Activated CD8-positive, alpha-beta memory T cell treated with anti-CD3 and anti-CD28 coated beads, Interleukin-2, amount 10 ng/mL, durations not matched to agents 7 days and 5 days (primary cell): ENCODE data around the gene TMEM219. TPM values are rescaled to one million over a fixed set of nuclear protein-coding genes. Genes with fewer than 3 reads are reported as not detected.
A peak's percentile ranks its signal among the peaks of the same experiment; 100 is the strongest.

Experiments
- ATAC-seq: fragments of 150-1000 bp; cut with Tn5 transposase; one replicate; pipeline ENCODE4 v1.10.0; 2021; ENCODE audit warnings: moderate library complexity
- CTCF ChIA-PET: fragments of 350-600 bp; sonication (Branson Sonifier 250); formaldehyde crosslinking; loops from one replicate; lab custom pipeline; 2021; ENCODE audit warnings: antibody characterized with exemption; lab: Charles Lee
- DNase-seq: peaks from one replicate; pipeline ENCODE4 v3.0.0-alpha.2; 2020
- H3K27ac Mint-ChIP-seq: one replicate; pipeline ENCODE4 v1.8.0; 2021; ENCODE audit warnings: mild to moderate bottlenecking, mixed read lengths
- H3K27me3 Mint-ChIP-seq: one replicate; pipeline ENCODE4 v1.8.0; 2021; ENCODE audit warnings: mixed read lengths
- H3K36me3 Mint-ChIP-seq: one replicate; pipeline ENCODE4 v1.8.0; 2021; ENCODE audit warnings: mild to moderate bottlenecking, mixed read lengths
- H3K4me1 Mint-ChIP-seq: one replicate; pipeline ENCODE4 v1.8.0; 2021; ENCODE audit warnings: mixed read lengths
- H3K4me3 Mint-ChIP-seq: one replicate; pipeline ENCODE4 v1.8.0; 2021; ENCODE audit warnings: mild to moderate bottlenecking, moderate library complexity, mixed read lengths
- H3K9me3 Mint-ChIP-seq: one replicate; pipeline ENCODE4 v1.8.0; 2022; ENCODE audit warnings: low read depth, mixed read lengths
- total RNA-seq, 2 experiments: library from RNA; stranded (reverse); gene quantifications; one replicate each; pipeline ENCODE4 v1.2.3, GENCODE V29; 2021

Gene TMEM219
- total RNA-seq, 2 experiments from 2014 or later: 56.9 to 67.6 TPM

DNA sequence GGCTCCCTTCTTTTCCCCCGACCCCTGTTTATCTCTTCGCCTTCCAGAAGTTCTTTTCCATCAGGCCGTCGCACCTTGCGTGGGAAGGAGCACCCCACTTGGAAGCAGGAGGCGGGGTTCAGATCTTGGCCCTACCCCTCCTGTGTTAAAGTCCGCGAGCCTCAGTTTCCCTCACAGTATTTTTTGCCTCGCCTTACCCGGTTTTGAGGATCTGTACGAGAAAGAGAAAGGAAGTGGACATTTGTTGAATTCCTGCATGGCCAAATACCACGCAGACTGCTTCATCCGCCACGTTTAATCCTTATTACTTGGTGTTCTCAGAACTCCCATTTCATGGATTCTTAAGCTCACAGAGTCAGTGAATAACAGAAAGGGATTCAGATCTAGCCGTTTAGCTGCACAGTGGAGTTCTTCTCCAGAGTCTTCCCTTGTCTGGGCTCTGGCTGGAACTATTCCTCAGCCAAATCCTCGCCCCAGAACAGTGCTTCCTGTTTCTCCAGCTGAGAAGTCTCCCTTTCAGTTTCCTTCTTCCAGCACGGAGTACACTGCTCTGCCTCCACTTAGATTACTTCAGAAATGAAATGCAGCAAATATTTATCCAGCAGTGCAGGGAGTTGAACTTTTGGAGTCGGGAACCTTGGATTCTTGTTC lies 590 bp downstream of the TMEM219 start:
- Mint-ChIP-seq H3K27ac (peak overlapping the region; percentile 86), H3K27me3 (no peaks in the 10 kb centered on the region), H3K9me3 (no peaks in the 10 kb centered on the region), H3K4me3 (peak overlapping the region; percentile 88), H3K36me3 (peaks cover 12% of the 10 kb centered on the region), H3K4me1 (peaks cover 26% of the 10 kb centered on the region)
- CTCF ChIA-PET: interaction anchor here (0.8 to 3.2 kb wide), 11 partner anchors 8 to 147 kb away, joined by 3 to 31 read pairs (median 5); partner anchors contain the start of genes HIRIP3, INO80E, KCTD13 and PAGR1
- DNase-seq: no peak
- ATAC-seq: no peak

- no peak for ATAC-seq
- Mint-ChIP-seq H3K27me3 (no peaks in the 10 kb centered on the region), H3K36me3 (peaks cover 12% of the 10 kb centered on the region), H3K27ac (peak overlapping the region; percentile 86), H3K4me1 (peaks cover 26% of the 10 kb centered on the region), H3K9me3 (no peaks in the 10 kb centered on the region), H3K4me3 (peak overlapping the region; percentile 88)
- CTCF ChIA-PET: interaction anchor here (2.3 to 3.2 kb wide), 3 partner anchors 11 to 136 kb away, joined by 7 to 31 read pairs (median 17); partner anchors contain the start of genes KCTD13 and TAOK2
- no peak for DNase-seq
Observed at GRCh38 chr16:29963021-29963743, 1.3 kb downstream of the TMEM219 start.

GRCh38 chr16:29968205-29968604 lies 6.3 kb downstream of the TMEM219 start:
- Mint-ChIP-seq H3K27me3 (no peaks in the 10 kb centered on the region), H3K36me3 (peaks cover 36% of the 10 kb centered on the region), H3K9me3 (no peaks in the 10 kb centered on the region), H3K4me3 (no peak overlapping the region), H3K4me1 (peaks cover 13% of the 10 kb centered on the region), H3K27ac (no peak overlapping the region)
- CTCF ChIA-PET: no interaction called here
- DNase-seq (no peak), ATAC-seq (no peak)

DNA sequence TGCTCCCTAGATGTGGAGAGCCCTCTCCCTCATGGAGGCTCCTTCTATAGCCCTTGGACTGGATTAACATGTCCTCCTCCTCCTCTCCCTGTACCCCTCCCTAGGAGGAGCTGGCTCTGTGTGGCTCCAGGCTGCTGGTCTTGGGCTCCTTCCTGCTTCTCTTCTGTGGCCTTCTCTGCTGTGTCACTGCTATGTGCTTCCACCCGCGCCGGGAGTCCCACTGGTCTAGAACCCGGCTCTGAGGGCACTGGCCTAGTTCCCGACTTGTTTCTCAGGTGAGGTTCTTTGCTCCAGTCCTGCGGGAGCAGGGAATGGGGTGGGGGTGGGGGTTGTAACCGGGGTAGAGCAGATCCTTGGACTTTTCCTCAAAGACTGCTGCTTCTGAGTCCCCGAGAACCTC lies 9.4 kb downstream of the TMEM219 start:
- CTCF ChIA-PET: interaction anchor here (1.2 to 5.7 kb wide), 2 partner anchors 9 to 280 kb away, joined by 5 to 31 read pairs; partner anchors contain the start of gene TMEM219
- DNase-seq (no peak), ATAC-seq (no peak)
- Mint-ChIP-seq H3K27me3 (no peaks in the 10 kb centered on the region), H3K4me3 (no peak overlapping the region), H3K9me3 (no peaks in the 10 kb centered on the region), H3K27ac (no peak overlapping the region), H3K4me1 (peaks cover 24% of the 10 kb centered on the region), H3K36me3 (peaks cover 28% of the 10 kb centered on the region)

DNA sequence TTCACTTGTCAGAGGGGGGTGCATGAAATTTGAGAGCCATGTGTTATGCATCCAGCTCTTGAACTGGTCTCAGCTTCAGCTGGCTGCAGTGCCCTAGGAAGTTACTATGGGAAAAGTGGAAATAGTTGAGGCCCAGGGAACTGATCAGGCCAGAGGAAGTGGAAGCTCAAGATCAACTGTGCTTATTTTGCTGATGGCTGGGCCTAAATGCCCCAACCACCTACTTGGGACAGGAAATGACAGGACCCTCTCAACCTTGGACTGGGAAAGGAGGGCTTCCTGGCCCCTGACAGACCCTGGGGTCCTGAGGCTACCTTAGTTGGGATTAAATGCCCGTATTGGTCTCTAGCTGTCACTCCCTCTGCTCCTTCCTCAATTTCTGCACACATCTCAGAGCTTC lies 10.6 kb downstream of the TMEM219 start:
- no peak overlapping the region for H3K4me3 Mint-ChIP-seq
- CTCF ChIA-PET: interaction anchor here (0.8 to 5.7 kb wide), 9 partner anchors 10 to 281 kb away, joined by 3 to 31 read pairs (median 5); partner anchors contain the start of genes HIRIP3, INO80E, KCTD13 and SEZ6L2
- ATAC-seq (no peak), DNase-seq (no peak)
- no peaks in the 10 kb centered on the region for H3K27me3 Mint-ChIP-seq
- peak overlapping the region; percentile 95 for H3K27ac Mint-ChIP-seq
- peaks cover 30% of the 10 kb centered on the region for H3K4me1 Mint-ChIP-seq
- peaks cover 28% of the 10 kb centered on the region for H3K36me3 Mint-ChIP-seq
- no peaks in the 10 kb centered on the region for H3K9me3 Mint-ChIP-seq

DNA sequence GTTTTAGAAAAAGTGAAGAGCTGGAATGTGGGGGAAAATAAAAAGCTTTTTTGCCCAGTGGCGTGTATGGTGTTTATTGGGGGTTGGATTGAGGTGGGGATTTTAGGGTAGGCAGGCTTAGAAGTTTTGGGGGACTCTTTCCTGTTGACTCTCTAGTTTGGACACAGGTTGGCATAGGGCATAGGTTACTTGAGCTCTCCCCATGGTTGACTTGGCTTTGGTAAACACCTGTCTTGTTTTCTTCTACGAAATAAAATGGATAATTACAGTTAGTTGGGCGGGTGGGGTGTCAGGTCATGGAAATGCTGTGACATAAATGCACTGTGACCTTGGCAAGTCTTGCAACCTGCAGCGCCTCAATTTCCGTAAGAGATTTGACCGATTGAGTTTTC lies 11.1 kb downstream of the TMEM219 start:
- peaks cover 31% of the 10 kb centered on the region for H3K36me3 Mint-ChIP-seq
- no peaks in the 10 kb centered on the region for H3K27me3 Mint-ChIP-seq
- ATAC-seq (no peak), DNase-seq (no peak)
- H3K9me3 Mint-ChIP-seq: no peaks in the 10 kb centered on the region
- peaks cover 30% of the 10 kb centered on the region for H3K4me1 Mint-ChIP-seq
- H3K4me3 Mint-ChIP-seq: peak overlapping the region; percentile 81
- peak overlapping the region; percentile 95 for H3K27ac Mint-ChIP-seq
- CTCF ChIA-PET: interaction anchor here (0.7 to 5.7 kb wide), 14 partner anchors 11 to 273 kb away, joined by 3 to 31 read pairs (median 5); partner anchors contain the start of genes HIRIP3, INO80E, KCTD13 and SEZ6L2

DNA sequence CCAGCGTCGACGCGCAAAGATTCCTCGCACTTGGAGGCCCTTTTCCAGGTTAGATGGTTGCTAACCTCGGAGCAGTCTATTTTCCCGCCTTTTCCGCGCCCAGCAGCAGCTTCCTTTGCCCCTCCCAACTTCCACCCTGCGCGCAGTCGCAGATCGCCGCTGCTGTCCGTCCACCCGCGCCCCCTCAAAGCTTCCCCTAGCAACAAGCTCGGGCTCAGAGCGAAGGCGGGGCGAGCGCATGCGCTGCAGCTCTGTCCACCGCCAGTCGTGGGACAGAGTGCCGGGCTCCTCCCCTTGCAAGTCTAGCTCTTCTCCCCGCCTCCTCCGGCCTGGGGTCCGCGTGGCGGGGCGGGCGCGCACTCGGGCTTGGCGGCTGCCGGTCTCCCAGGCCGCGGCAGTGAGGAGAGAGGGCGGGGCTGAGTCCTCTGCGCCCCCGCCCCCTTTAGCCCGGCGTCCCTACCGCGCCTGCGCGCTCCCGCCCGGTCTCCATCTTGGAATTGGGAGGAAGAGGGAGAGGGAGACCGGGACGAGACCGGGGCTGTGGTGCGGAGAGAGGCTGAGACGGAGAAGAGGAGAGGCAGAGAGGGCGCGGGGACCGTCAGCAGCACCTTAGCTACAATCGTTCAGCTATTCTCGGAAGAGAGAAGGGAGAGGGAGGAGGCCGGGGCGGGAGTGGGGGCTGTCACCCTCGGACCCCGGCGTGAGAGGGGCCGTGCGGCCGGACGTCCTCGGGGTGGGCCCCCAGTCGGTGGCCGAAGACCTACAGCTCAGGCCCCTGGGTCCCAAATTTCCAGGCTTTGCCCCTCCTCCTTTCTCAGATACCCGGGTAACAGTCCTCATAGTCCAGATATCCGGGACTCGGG lies 11.7 kb downstream of the TMEM219 start, which contains the start of gene TAOK2:
Gene TAOK2 (plus strand): TSS at position 485 of the 863 bp plus-strand sequence. CDS start 3,905 bp downstream, outside the sequence.
- Mint-ChIP-seq H3K27me3 (no peaks in the 10 kb centered on the region), H3K27ac (peak within 1 kb of the TSS; percentile 95), H3K4me3 (peak within 1 kb of the TSS; percentile 81), H3K4me1 (peaks cover 30% of the 10 kb centered on the region), H3K9me3 (no peaks in the 10 kb centered on the region), H3K36me3 (peaks cover 30% of the 10 kb centered on the region)
- CTCF ChIA-PET: interaction anchor here (0.7 to 5.7 kb wide), 16 partner anchors 12 to 273 kb away, joined by 3 to 31 read pairs (median 4); partner anchors contain the start of genes HIRIP3, INO80E, KCTD13 and SEZ6L2
- ATAC-seq (peak; percentile 99), DNase-seq (peak; percentile 99)

DNA sequence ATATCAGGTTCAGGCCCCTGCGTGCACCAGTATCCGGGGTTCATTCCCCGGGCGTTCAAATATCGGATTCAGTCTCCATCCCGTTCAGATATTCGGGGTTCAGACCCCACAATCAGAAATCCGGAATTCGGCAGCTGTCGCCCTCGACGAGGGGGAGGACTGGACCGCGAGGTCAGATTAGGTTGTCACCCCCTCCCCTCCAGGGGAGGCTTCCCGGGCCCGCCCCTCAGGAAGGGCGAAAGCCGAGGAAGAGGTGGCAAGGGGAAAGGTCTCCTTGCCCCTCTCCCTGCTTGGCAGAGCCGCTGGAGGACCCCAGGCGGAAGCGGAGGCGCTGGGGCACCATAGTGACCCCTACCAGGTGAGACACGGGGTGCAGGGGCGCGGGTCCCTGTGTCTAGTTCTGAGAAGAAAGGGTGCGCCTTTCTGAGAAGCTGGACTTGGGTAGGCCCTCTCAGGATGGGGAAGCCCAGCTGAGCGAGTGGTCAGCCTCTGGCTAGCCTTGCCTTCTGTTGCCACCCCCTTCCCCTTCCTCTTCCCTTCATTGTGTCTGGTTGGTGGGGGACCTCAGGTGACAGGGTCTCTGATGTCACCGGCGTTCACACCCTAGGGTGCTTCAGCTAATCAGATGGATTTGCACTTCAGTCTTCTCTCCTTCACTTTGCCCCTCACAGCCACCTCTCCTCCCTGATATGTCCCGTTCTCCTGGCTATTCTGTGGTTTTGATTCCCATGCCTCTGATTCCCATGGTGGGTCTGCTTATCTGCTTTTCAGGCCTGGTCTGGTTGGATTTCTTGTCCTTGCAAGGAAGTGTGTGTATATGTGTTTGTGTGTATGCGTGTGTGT lies 12.6 kb downstream of the TMEM219 start:
- Mint-ChIP-seq H3K27me3 (no peaks in the 10 kb centered on the region), H3K27ac (peak overlapping the region; percentile 95), H3K4me3 (peak overlapping the region; percentile 81), H3K36me3 (peaks cover 32% of the 10 kb centered on the region), H3K4me1 (peaks cover 30% of the 10 kb centered on the region), H3K9me3 (no peaks in the 10 kb centered on the region)
- CTCF ChIA-PET: interaction anchor here (0.9 to 5.7 kb wide), 11 partner anchors 11 to 283 kb away, joined by 3 to 31 read pairs (median 4); partner anchors contain the start of genes HIRIP3, INO80E and TMEM219
- ATAC-seq (no peak), DNase-seq (peak; percentile 64)

DNA sequence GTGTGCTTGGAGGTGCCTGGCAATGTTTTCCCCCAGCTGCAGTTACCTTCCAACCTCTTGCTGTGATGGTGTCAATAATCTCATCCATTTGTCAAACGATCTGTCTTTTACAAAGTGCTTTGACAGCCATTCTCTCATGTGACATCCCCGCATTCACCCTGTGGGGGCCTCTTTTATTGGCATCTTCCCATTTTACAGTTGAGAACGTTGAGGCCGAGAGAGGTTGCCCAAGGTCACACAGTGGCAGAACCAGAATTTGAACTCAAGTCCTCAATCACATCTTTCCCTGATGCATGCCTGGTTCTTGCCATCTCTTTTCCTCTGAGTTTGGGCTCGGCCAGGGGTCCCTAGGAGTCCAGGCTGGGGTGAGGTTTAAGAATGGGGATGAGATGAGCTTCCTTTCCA lies 13.3 kb downstream of the TMEM219 start:
- H3K4me1 Mint-ChIP-seq: peaks cover 30% of the 10 kb centered on the region
- H3K27me3 Mint-ChIP-seq: no peaks in the 10 kb centered on the region
- peak overlapping the region; percentile 81 for H3K4me3 Mint-ChIP-seq
- peak overlapping the region; percentile 95 for H3K27ac Mint-ChIP-seq
- peaks cover 33% of the 10 kb centered on the region for H3K36me3 Mint-ChIP-seq
- H3K9me3 Mint-ChIP-seq: no peaks in the 10 kb centered on the region
- ATAC-seq: no peak
- CTCF ChIA-PET: interaction anchor here (0.7 to 5.7 kb wide), 9 partner anchors 13 to 284 kb away, joined by 3 to 31 read pairs (median 3); partner anchors contain the start of genes HIRIP3, INO80E and TMEM219
- DNase-seq: no peak

- H3K9me3 Mint-ChIP-seq: no peaks in the 10 kb centered on the region
- peak overlapping the region; percentile 56 for H3K27ac Mint-ChIP-seq
- H3K27me3 Mint-ChIP-seq: no peaks in the 10 kb centered on the region
- H3K36me3 Mint-ChIP-seq: peaks cover 31% of the 10 kb centered on the region
- peaks cover 30% of the 10 kb centered on the region for H3K4me1 Mint-ChIP-seq
- H3K4me3 Mint-ChIP-seq: peak overlapping the region; percentile 81
- CTCF ChIA-PET: interaction anchor here (0.7 to 5.7 kb wide), 11 partner anchors 11 to 285 kb away, joined by 3 to 31 read pairs (median 4); partner anchors contain the start of genes HIRIP3, INO80E and TMEM219
- no peak for DNase-seq
- ATAC-seq: no peak
Observed at GRCh38 chr16:29975811-29976511, 14.1 kb downstream of the TMEM219 start.
